HEK293 (cell line): ENCODE data around the gene SKAP1.

Experiments
- CTCF ChIA-PET: fragments of 350-600 bp; formaldehyde crosslinking; extraction: SDS; loops from one replicate; lab custom pipeline; 2021; ENCODE audit warnings: antibody characterized with exemption; lab: Yijun Ruan, JAX
- POLR2A ChIA-PET: fragments of 300-600 bp; formaldehyde crosslinking; extraction: SDS; loops from one replicate; lab custom pipeline; 2020; ENCODE audit warnings: antibody characterized with exemption, inconsistent platforms; lab: Yijun Ruan, JAX
- H3K27ac ChIP-seq: fragments of 200-500 bp; sonication (Bioruptor generic); 2 replicates; pipeline ENCODE4 v1.5.1; 2014; ENCODE audit warnings: low read depth, low read length, control low read depth, inconsistent platforms; ENCODE audit errors: extremely low read depth
- H3K36me3 ChIP-seq, 2 experiments: fragments of 200-500 bp in 1 of 2; sonication (Bioruptor generic) in 1 of 2; 1 replicate in 1 of 2; 2 replicates in 1 of 2; pipeline ENCODE4 v1.5.1; 2014 to 2017; ENCODE audit warnings: inconsistent platforms in 2 of 2, low read length in 2 of 2; ENCODE audit not compliant: control insufficient read depth in 2 of 2, insufficient read depth in 1 of 2
- H3K4me1 ChIP-seq: fragments of 200-500 bp; sonication (Bioruptor generic); 2 replicates; pipeline ENCODE4 v1.5.1; 2014; ENCODE audit warnings: mild to moderate bottlenecking, low read length, inconsistent platforms; ENCODE audit not compliant: control insufficient read depth, insufficient read depth
- H3K4me3 ChIP-seq: 2 replicates; pipeline ENCODE4 v1.5.1; 2011; ENCODE audit warnings: low read depth, mild to moderate bottlenecking, control low read depth, low read length, moderate library complexity
- H3K9me3 ChIP-seq: fragments of 200-500 bp; sonication (Bioruptor generic); 2 replicates; pipeline ENCODE4 v1.5.1; 2014; ENCODE audit warnings: low read depth, low read length, inconsistent platforms; ENCODE audit not compliant: control insufficient read depth, insufficient read depth
- FEZF1 ChIP-seq: fragments of 450-650 bp; formaldehyde crosslinking; IDR thresholded peaks from 2 replicates; pipeline ENCODE4 v1.5.1; 2016; ENCODE audit warnings: missing biosample characterization, missing genetic modification characterization
- GLI4 ChIP-seq: fragments of 450-650 bp; formaldehyde crosslinking; IDR thresholded peaks from 2 replicates; pipeline ENCODE4 v1.5.1; 2016; ENCODE audit warnings: missing biosample characterization, missing genetic modification characterization
- IKZF3 ChIP-seq: fragments of 450-650 bp; IDR thresholded peaks from 2 replicates; pipeline ENCODE4 v1.5.0; 2018; ENCODE audit warnings: missing biosample characterization, mild to moderate bottlenecking, missing genetic modification characterization, moderate library complexity
- KLF16 ChIP-seq: fragments of 450-650 bp; formaldehyde crosslinking; IDR thresholded peaks from 2 replicates; pipeline ENCODE4 v1.5.1; 2017; ENCODE audit warnings: missing biosample characterization, missing genetic modification characterization
- PRDM1 ChIP-seq: fragments of 450-650 bp; formaldehyde crosslinking; IDR thresholded peaks from 2 replicates; pipeline ENCODE4; 2016; ENCODE audit warnings: missing biosample characterization, missing genetic modification characterization
- PRDM10 ChIP-seq: fragments of 450-650 bp; formaldehyde crosslinking; IDR thresholded peaks from 2 replicates; pipeline ENCODE4 v1.5.1; 2016; ENCODE audit warnings: missing biosample characterization, missing genetic modification characterization
- SALL2 ChIP-seq: fragments of 450-650 bp; formaldehyde crosslinking; IDR thresholded peaks from 2 replicates; pipeline ENCODE4 v1.5.0; 2017; ENCODE audit warnings: missing biosample characterization, mild to moderate bottlenecking, missing genetic modification characterization, borderline replicate concordance
- SP2 ChIP-seq: fragments of 450-650 bp; formaldehyde crosslinking; IDR thresholded peaks from 2 replicates; pipeline ENCODE4 v1.5.1; 2016; ENCODE audit warnings: missing biosample characterization, missing genetic modification characterization
- ZBTB21 ChIP-seq: fragments of 450-650 bp; formaldehyde crosslinking; IDR thresholded peaks from 2 replicates; pipeline ENCODE4 v1.5.1; 2017; ENCODE audit warnings: missing biosample characterization, missing genetic modification characterization
- ZBTB44 ChIP-seq: fragments of 450-650 bp; IDR thresholded peaks from 2 replicates; pipeline ENCODE4 v1.5.1; 2018; ENCODE audit warnings: missing biosample characterization, mild to moderate bottlenecking, missing genetic modification characterization
- ZNF184 ChIP-seq: fragments of 450-650 bp; IDR thresholded peaks from 2 replicates; pipeline ENCODE4 v1.5.1; 2018; ENCODE audit warnings: missing biosample characterization, mild to moderate bottlenecking, missing genetic modification characterization
- ZNF211 ChIP-seq: fragments of 450-650 bp; formaldehyde crosslinking; IDR thresholded peaks from 2 replicates; pipeline ENCODE4 v1.5.1; 2016; ENCODE audit warnings: low read depth, missing biosample characterization, missing genetic modification characterization
- ZNF23 ChIP-seq: fragments of 450-650 bp; formaldehyde crosslinking; IDR thresholded peaks from 2 replicates; pipeline ENCODE4 v1.5.1; 2016; ENCODE audit warnings: missing biosample characterization, missing genetic modification characterization, borderline replicate concordance
- ZNF324 ChIP-seq: fragments of 450-650 bp; formaldehyde crosslinking; IDR thresholded peaks from 2 replicates; pipeline ENCODE4 v1.5.1; 2016; ENCODE audit warnings: missing biosample characterization, missing genetic modification characterization
- ZNF341 ChIP-seq: fragments of 450-650 bp; formaldehyde crosslinking; IDR thresholded peaks from 2 replicates; pipeline ENCODE4; 2016; ENCODE audit warnings: low read depth, missing biosample characterization, missing genetic modification characterization
- ZNF416 ChIP-seq: fragments of 450-650 bp; formaldehyde crosslinking; IDR thresholded peaks from 2 replicates; pipeline ENCODE4 v1.5.1; 2016; ENCODE audit warnings: missing biosample characterization, missing genetic modification characterization
- ZNF600 ChIP-seq: fragments of 450-650 bp; formaldehyde crosslinking; IDR thresholded peaks from 2 replicates; pipeline ENCODE4 v1.5.1; 2016; ENCODE audit warnings: missing biosample characterization, missing genetic modification characterization
- ZNF610 ChIP-seq: fragments of 450-650 bp; formaldehyde crosslinking; IDR thresholded peaks from 2 replicates; pipeline ENCODE4 v1.5.1; 2016; ENCODE audit warnings: missing biosample characterization, missing genetic modification characterization, borderline replicate concordance
- ZNF664 ChIP-seq: fragments of 450-650 bp; formaldehyde crosslinking; IDR thresholded peaks from 2 replicates; pipeline ENCODE4 v1.5.1; 2016; ENCODE audit warnings: missing biosample characterization, missing genetic modification characterization
- ZNF747 ChIP-seq: fragments of 450-650 bp; formaldehyde crosslinking; IDR thresholded peaks from 2 replicates; pipeline ENCODE4 v1.5.1; 2016; ENCODE audit warnings: missing biosample characterization, missing genetic modification characterization
- ZNF830 ChIP-seq: fragments of 450-650 bp; IDR thresholded peaks from 2 replicates; pipeline ENCODE4 v1.5.0; 2018; ENCODE audit warnings: missing biosample characterization, missing genetic modification characterization, low read depth, mild to moderate bottlenecking, moderate library complexity
- TF ChIP-seq, protein P1 (sequence below): fragments of 450-650 bp; formaldehyde crosslinking; IDR thresholded peaks from 2 replicates; pipeline ENCODE4 v1.5.1; 2017; ENCODE audit warnings: missing biosample characterization, mild to moderate bottlenecking, missing genetic modification characterization, moderate library complexity
- TF ChIP-seq, protein P2 (sequence below): fragments of 450-650 bp; formaldehyde crosslinking; IDR thresholded peaks from 2 replicates; pipeline ENCODE4 v1.5.1; 2016; ENCODE audit warnings: missing biosample characterization, missing genetic modification characterization, borderline replicate concordance

The SKAP1 gene

GRCh38 chr17:48150597-48151001 lies 279.4 kb downstream of the SKAP1 start (continued):
- TF ChIP-seq ZBTB21 (tag by site-specific recombination) (no peak), ZNF600 (tag by site-specific recombination) (peak; percentile 31; the same call in 1 of the 2 replicates), ZNF324 (tag by site-specific recombination) (no peak), ZNF830 (tag by site-specific recombination) (no peak), SP2 (tag by site-specific recombination) (no peak), ZNF211 (tag by site-specific recombination) (no peak), ZNF341 (tag by site-specific recombination) (peak; percentile 86), ZNF610 (no peak), IKZF3 (tag by site-specific recombination) (peak; percentile 33; the same call in 1 of the 2 replicates), KLF16 (tag by site-specific recombination) (no peak), ZNF416 (tag by site-specific recombination) (no peak), GLI4 (no peak), PRDM10 (tag by site-specific recombination) (peak; percentile 52), FEZF1 (tag by site-specific recombination) (peak; percentile 93)
- TF ChIP-seq, protein P1, sequence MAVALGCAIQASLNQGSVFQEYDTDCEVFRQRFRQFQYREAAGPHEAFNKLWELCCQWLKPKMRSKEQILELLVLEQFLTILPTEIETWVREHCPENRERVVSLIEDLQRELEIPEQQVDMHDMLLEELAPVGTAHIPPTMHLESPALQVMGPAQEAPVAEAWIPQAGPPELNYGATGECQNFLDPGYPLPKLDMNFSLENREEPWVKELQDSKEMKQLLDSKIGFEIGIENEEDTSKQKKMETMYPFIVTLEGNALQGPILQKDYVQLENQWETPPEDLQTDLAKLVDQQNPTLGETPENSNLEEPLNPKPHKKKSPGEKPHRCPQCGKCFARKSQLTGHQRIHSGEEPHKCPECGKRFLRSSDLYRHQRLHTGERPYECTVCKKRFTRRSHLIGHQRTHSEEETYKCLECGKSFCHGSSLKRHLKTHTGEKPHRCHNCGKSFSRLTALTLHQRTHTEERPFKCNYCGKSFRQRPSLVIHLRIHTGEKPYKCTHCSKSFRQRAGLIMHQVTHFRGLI: no peak
- TF ChIP-seq, protein P2, sequence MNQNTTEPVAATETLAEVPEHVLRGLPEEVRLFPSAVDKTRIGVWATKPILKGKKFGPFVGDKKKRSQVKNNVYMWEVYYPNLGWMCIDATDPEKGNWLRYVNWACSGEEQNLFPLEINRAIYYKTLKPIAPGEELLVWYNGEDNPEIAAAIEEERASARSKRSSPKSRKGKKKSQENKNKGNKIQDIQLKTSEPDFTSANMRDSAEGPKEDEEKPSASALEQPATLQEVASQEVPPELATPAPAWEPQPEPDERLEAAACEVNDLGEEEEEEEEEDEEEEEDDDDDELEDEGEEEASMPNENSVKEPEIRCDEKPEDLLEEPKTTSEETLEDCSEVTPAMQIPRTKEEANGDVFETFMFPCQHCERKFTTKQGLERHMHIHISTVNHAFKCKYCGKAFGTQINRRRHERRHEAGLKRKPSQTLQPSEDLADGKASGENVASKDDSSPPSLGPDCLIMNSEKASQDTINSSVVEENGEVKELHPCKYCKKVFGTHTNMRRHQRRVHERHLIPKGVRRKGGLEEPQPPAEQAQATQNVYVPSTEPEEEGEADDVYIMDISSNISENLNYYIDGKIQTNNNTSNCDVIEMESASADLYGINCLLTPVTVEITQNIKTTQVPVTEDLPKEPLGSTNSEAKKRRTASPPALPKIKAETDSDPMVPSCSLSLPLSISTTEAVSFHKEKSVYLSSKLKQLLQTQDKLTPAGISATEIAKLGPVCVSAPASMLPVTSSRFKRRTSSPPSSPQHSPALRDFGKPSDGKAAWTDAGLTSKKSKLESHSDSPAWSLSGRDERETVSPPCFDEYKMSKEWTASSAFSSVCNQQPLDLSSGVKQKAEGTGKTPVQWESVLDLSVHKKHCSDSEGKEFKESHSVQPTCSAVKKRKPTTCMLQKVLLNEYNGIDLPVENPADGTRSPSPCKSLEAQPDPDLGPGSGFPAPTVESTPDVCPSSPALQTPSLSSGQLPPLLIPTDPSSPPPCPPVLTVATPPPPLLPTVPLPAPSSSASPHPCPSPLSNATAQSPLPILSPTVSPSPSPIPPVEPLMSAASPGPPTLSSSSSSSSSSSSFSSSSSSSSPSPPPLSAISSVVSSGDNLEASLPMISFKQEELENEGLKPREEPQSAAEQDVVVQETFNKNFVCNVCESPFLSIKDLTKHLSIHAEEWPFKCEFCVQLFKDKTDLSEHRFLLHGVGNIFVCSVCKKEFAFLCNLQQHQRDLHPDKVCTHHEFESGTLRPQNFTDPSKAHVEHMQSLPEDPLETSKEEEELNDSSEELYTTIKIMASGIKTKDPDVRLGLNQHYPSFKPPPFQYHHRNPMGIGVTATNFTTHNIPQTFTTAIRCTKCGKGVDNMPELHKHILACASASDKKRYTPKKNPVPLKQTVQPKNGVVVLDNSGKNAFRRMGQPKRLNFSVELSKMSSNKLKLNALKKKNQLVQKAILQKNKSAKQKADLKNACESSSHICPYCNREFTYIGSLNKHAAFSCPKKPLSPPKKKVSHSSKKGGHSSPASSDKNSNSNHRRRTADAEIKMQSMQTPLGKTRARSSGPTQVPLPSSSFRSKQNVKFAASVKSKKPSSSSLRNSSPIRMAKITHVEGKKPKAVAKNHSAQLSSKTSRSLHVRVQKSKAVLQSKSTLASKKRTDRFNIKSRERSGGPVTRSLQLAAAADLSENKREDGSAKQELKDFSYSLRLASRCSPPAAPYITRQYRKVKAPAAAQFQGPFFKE: no peak

- Histone ChIP-seq H3K36me3 (no peaks in the 10 kb centered on the region), H3K27ac (no peak overlapping the region), H3K4me3 (no peak overlapping the region), H3K4me1 (peaks cover 23% of the 10 kb centered on the region), H3K9me3 (no peaks in the 10 kb centered on the region)
- ChIA-PET POLR2A (no interaction called here), CTCF (interaction anchor here (0.9 to 2.6 kb wide), 6 partner anchors 15 to 203 kb away, joined by 3 to 7 read pairs (median 4); no protein-coding TSS in a partner anchor)
- TF ChIP-seq ZNF664 (peak; percentile 67), ZBTB44 (tag by site-specific recombination) (no peak), ZNF747 (tag by site-specific recombination) (no peak), ZNF23 (tag by site-specific recombination) (no peak), ZNF184 (tag by site-specific recombination) (no peak), SALL2 (tag by site-specific recombination) (no peak), PRDM1 (tag by site-specific recombination) (peak; percentile 85)
Measured at GRCh38 chr17:48149787-48150463, 280.1 kb downstream of the SKAP1 start.
